Nephron progenitor cell (in vitro differentiated cells): ENCODE measurements around the gene SERGEF.
A peak's percentile ranks its signal among the peaks of the same experiment; 100 is the strongest.

Experiments
- DNase-seq: peaks from one replicate; pipeline ENCODE4 v3.0.0; 2021
- H3K27ac Mint-ChIP-seq: 2 replicates; pipeline ENCODE4 v1.8.0; 2021; ENCODE audit warnings: mild to moderate bottlenecking, moderate library complexity, mixed read lengths
- H3K27me3 Mint-ChIP-seq: 2 replicates; pipeline ENCODE4 v1.8.0; 2021; ENCODE audit warnings: mild to moderate bottlenecking, low read depth, mixed read lengths; ENCODE audit not compliant: poor library complexity
- H3K36me3 Mint-ChIP-seq: 2 replicates; pipeline ENCODE4 v1.8.0; 2021; ENCODE audit warnings: low read depth, mixed read lengths
- H3K4me1 Mint-ChIP-seq: 2 replicates; pipeline ENCODE4 v1.8.0; 2021; ENCODE audit warnings: mixed read lengths
- H3K4me3 Mint-ChIP-seq: 2 replicates; pipeline ENCODE4 v1.8.0; 2021; ENCODE audit warnings: mild to moderate bottlenecking, moderate library complexity, mixed read lengths
- H3K9me3 Mint-ChIP-seq: 2 replicates; pipeline ENCODE4 v1.8.0; 2021; ENCODE audit warnings: mild to moderate bottlenecking, moderate library complexity, mixed read lengths
- TF ChIP-seq, protein P1 (sequence below): fragments of 200-600 bp; sonication (generic); IDR thresholded peaks from 2 replicates; pipeline ENCODE4 v1.5.0; 2021; ENCODE audit warnings: antibody characterized with exemption

The SERGEF gene

DNA sequence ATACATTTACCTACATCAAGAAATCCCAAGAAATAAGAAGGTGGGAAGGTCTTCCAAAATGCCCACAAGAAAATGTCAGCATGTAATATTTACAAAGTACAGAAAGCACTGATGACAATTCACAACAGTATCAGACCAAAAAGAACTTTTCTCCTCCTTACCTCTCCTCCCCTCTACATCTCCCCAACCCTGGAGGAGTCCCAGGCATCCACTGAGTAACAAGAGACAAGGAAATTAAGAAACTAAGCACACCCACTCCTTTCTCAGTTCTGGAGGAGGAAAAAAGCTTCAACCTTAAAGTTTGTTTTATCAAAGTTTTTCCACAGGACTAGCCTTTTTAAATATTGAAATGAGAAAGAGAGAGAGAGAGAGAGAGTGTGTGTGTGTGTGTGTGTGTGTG is 2.0 kb upstream of the SERGEF start:
- H3K9me3 Mint-ChIP-seq, result no peaks in the 10 kb centered on the region
- peaks cover 43% of the 10 kb centered on the region for H3K27me3 Mint-ChIP-seq
- peaks cover 28% of the 10 kb centered on the region for H3K4me1 Mint-ChIP-seq
- no peak overlapping the region for H3K27ac Mint-ChIP-seq
- DNase-seq, result no peak
- H3K4me3 Mint-ChIP-seq, result peak overlapping the region; percentile 41
- TF ChIP-seq, protein P1, sequence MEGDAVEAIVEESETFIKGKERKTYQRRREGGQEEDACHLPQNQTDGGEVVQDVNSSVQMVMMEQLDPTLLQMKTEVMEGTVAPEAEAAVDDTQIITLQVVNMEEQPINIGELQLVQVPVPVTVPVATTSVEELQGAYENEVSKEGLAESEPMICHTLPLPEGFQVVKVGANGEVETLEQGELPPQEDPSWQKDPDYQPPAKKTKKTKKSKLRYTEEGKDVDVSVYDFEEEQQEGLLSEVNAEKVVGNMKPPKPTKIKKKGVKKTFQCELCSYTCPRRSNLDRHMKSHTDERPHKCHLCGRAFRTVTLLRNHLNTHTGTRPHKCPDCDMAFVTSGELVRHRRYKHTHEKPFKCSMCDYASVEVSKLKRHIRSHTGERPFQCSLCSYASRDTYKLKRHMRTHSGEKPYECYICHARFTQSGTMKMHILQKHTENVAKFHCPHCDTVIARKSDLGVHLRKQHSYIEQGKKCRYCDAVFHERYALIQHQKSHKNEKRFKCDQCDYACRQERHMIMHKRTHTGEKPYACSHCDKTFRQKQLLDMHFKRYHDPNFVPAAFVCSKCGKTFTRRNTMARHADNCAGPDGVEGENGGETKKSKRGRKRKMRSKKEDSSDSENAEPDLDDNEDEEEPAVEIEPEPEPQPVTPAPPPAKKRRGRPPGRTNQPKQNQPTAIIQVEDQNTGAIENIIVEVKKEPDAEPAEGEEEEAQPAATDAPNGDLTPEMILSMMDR, result no peak
- no peaks in the 10 kb centered on the region for H3K36me3 Mint-ChIP-seq

DNA sequence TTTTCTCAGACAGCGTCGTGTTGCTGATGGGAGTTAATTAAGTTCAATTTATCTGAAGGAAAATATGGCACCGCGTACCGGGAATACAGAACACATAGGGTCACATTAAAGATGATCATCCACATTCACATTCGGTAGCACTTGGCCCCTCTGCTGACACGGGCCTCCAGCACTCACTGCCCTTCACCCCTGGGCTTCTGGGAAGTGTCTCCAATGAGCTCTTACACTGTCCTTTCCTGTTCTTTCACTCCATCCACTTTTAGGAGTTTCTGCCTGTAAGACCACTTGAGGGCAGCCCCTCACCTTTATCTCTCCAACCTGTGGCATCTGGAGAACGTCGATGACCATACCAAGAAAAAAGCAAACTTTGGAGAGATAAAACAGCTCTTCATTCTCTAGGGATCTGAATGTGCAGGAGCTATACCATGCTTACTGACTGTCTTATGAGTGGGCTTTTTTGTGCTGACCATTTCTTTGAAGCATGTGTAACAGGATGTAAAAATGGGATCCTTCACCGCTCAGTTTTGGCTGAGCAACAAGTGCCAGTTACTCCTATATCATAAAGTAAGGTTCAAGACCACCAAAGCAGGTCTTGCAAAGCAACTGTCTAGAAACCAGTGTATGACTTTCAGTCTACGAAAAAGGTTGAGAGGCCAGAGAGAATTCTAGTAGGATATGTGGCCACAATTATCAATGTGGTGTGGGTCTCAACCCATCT is 1.1 kb upstream of the SERGEF start:
- Mint-ChIP-seq H3K27ac (no peak overlapping the region), H3K27me3 (peaks cover 43% of the 10 kb centered on the region), H3K36me3 (no peaks in the 10 kb centered on the region), H3K9me3 (no peaks in the 10 kb centered on the region), H3K4me1 (peaks cover 28% of the 10 kb centered on the region), H3K4me3 (peak overlapping the region; percentile 94)
- TF ChIP-seq, protein P1, result no peak
- DNase-seq, result peak; percentile 5

DNA sequence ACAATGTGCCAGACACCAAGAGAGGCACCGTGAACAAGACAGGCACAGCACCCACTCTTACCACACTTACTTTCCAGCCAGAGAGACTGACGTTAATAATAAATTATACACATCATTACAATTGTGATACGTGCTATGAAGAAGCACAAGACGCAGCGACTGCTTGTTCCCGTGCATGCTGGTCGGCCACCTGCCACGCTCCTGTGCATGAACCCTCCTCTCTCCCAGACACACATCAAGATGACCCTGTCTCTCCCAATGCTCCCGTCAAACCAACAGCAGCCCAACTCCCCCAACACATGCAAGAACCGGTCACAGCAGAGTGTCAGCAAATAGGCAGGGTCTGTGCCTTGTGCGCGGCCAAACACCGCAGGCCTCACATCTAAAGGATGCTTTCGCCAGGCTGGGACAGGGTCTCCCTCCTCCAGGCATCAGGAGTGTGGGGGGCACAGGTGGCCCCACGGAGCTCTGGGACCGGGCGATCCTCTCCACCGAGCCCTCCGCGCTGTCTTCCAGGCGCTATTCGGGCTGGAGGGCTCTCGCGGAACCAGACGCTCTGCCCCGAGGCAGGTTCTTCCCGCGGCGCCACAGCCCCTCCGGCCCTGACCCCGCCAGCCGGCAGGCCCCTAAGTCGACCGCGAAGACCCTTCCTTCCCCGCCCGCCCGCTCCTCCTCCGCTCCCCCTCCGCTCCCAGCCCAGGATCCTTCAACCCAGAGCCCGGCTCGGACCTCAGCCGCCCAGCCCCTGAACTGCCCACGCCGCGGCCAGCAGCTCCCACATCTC is 533 bp downstream of the SERGEF start:
- peaks cover 43% of the 10 kb centered on the region for H3K27me3 Mint-ChIP-seq
- DNase-seq, result no peak
- TF ChIP-seq, protein P1, result no peak
- H3K36me3 Mint-ChIP-seq, result peaks cover 5% of the 10 kb centered on the region
- no peaks in the 10 kb centered on the region for H3K9me3 Mint-ChIP-seq
- H3K4me1 Mint-ChIP-seq, result peaks cover 28% of the 10 kb centered on the region
- H3K27ac Mint-ChIP-seq, result peak overlapping the region; percentile 24
- peak overlapping the region; percentile 94 for H3K4me3 Mint-ChIP-seq

DNA sequence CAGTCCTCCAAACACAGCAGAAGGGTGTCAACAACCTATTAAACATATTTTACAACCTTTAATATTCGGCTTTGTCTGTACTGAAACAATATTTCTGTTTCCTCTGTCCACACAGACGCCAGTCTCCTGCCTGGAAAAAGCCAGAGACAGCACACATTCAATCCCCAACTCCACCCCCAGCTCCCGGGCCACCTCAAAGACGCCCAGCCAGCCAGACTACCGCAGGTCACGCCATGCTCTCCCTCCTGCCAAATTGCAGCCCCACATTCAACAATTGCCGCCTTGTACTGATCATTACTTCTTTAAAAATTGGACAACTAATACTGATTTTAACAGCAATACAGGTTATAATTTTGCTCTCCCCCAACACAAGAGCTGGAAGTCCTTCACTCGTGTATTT is 1.2 kb downstream of the SERGEF start:
- Mint-ChIP-seq H3K27ac (peak overlapping the region; percentile 24), H3K27me3 (peaks cover 40% of the 10 kb centered on the region), H3K4me3 (peak overlapping the region; percentile 94), H3K4me1 (peaks cover 28% of the 10 kb centered on the region), H3K9me3 (no peaks in the 10 kb centered on the region), H3K36me3 (peaks cover 5% of the 10 kb centered on the region)
- no peak for DNase-seq
- TF ChIP-seq, protein P1, result no peak

DNA sequence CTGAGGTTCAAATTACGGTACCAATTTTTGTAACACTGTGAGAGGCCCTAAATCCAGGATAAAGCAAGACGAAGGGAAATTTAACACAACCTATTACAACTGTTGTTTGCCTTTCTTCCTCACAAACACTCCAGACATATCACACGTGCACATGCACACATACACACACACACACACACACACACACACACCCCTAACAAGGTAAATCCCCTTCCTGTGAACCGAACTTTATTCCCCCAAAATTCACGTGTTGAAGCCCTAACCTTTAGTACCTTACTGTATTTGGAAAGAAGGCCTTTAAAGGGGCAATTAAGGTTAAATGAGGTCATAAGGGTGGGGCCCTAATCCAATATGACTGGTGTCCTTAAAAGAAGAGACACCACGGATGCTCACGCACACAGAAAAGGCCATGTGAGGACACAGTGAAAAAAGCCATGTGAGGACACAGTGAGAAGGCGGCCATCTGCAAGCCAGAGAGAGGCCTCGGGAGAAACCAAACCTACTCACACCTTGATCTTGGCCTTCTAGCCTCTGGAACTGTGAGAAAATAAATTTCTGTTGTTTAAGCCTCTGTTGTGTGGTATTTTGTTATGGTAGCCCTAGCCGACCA is 1.8 kb downstream of the SERGEF start:
- Mint-ChIP-seq H3K36me3 (peaks cover 5% of the 10 kb centered on the region), H3K4me1 (peaks cover 28% of the 10 kb centered on the region), H3K27me3 (peaks cover 35% of the 10 kb centered on the region), H3K27ac (no peak overlapping the region), H3K9me3 (no peaks in the 10 kb centered on the region), H3K4me3 (peak overlapping the region; percentile 94)
- TF ChIP-seq, protein P1, result no peak
- DNase-seq, result no peak
